Stimulated activated naive CD8-positive, alpha-beta T cell treated with anti-CD3 and anti-CD28 coated beads, Interleukin-15, Interleukin-2, amounts not matched to agents 100 ng/mL and 50 ng/mL, for 24 hours (primary cell): ENCODE results near the gene KRTAP3-1.
"Not testable (repeated sequence)": the region's sequence is repeated elsewhere in the genome, so short reads cannot be mapped to it uniquely, and the experiment has no call there.

ENCODE experiments used
- H3K27ac Mint-ChIP-seq: one replicate; pipeline ENCODE4 v1.8.0; 2021; ENCODE audit warnings: mild to moderate bottlenecking, mixed read lengths
- H3K27me3 Mint-ChIP-seq: one replicate; pipeline ENCODE4 v1.8.0; 2021; ENCODE audit warnings: mixed read lengths
- H3K36me3 Mint-ChIP-seq: one replicate; pipeline ENCODE4 v1.8.0; 2021; ENCODE audit warnings: low read depth, mixed read lengths
- H3K4me1 Mint-ChIP-seq: one replicate; pipeline ENCODE4 v1.8.0; 2021; ENCODE audit warnings: low read depth, mixed read lengths
- H3K4me3 Mint-ChIP-seq: one replicate; pipeline ENCODE4 v1.8.0; 2021; ENCODE audit warnings: mild to moderate bottlenecking, mixed read lengths
- H3K9me3 Mint-ChIP-seq: one replicate; pipeline ENCODE4 v1.8.0; 2021; ENCODE audit warnings: mixed read lengths

The KRTAP3-1 gene

GRCh38 chr17:41008811-41009210 lies at the start of gene KRTAP3-1:
KRTAP3-1 (minus strand) TSS chr17:41009128; CDS start chr17:41009074, 54 bp downstream.
- Mint-ChIP-seq H3K27ac (no peak within 1 kb of the TSS), H3K4me1 (no peaks in the 10 kb centered on the region), H3K36me3 (no peaks in the 10 kb centered on the region)

GRCh38 chr17:41057547-41057946 lies 48.6 kb upstream of the KRTAP3-1 start:
- no peaks in the 10 kb centered on the region for H3K9me3 Mint-ChIP-seq
- no peak overlapping the region for H3K27ac Mint-ChIP-seq
- no peak overlapping the region for H3K4me3 Mint-ChIP-seq
- peaks cover 53% of the 10 kb centered on the region for H3K27me3 Mint-ChIP-seq
- H3K36me3 Mint-ChIP-seq, result no peaks in the 10 kb centered on the region
- H3K4me1 Mint-ChIP-seq, result no peaks in the 10 kb centered on the region

More at GRCh38 chr17:41008811-41009210, at the start of gene KRTAP3-1:
- H3K27me3 Mint-ChIP-seq, result peaks cover 4% of the 10 kb centered on the region
- H3K4me3 Mint-ChIP-seq, result no peak within 1 kb of the TSS
- H3K9me3 Mint-ChIP-seq, result no peaks in the 10 kb centered on the region

GRCh38 chr17:41055130-41055529 lies 46.2 kb upstream of the KRTAP3-1 start, which contains the start of gene KRTAP2-2:
KRTAP2-2 (minus strand) TSS chr17:41055230; CDS start chr17:41055211, 19 bp downstream.
- H3K4me3 Mint-ChIP-seq, H3K27ac Mint-ChIP-seq, H3K9me3 Mint-ChIP-seq, H3K36me3 Mint-ChIP-seq, H3K4me1 Mint-ChIP-seq: not testable (repeated sequence)
- H3K27me3 Mint-ChIP-seq, result peaks cover 42% of the 10 kb centered on the region

- H3K9me3 Mint-ChIP-seq, H3K4me3 Mint-ChIP-seq, H3K27ac Mint-ChIP-seq, H3K4me1 Mint-ChIP-seq, H3K36me3 Mint-ChIP-seq: not testable (repeated sequence)
- peaks cover 40% of the 10 kb centered on the region for H3K27me3 Mint-ChIP-seq
Measured at GRCh38 chr17:41054556-41054955, 45.6 kb upstream of the KRTAP3-1 start.

GRCh38 chr17:41054025-41054424 lies 45.1 kb upstream of the KRTAP3-1 start:
- H3K27ac Mint-ChIP-seq, result no peak overlapping the region

GRCh38 chr17:41052566-41052965 lies 43.6 kb upstream of the KRTAP3-1 start:
- no peak overlapping the region for H3K4me3 Mint-ChIP-seq

More at GRCh38 chr17:41054025-41054424, 45.1 kb upstream of the KRTAP3-1 start:
- no peaks in the 10 kb centered on the region for H3K4me1 Mint-ChIP-seq
- H3K9me3 Mint-ChIP-seq, result no peaks in the 10 kb centered on the region
- peaks cover 35% of the 10 kb centered on the region for H3K27me3 Mint-ChIP-seq
- no peaks in the 10 kb centered on the region for H3K36me3 Mint-ChIP-seq
- H3K4me3 Mint-ChIP-seq, result no peak overlapping the region

GRCh38 chr17:41049110-41049509 lies 40.2 kb upstream of the KRTAP3-1 start:
- H3K36me3 Mint-ChIP-seq, result no peaks in the 10 kb centered on the region
- H3K27ac Mint-ChIP-seq, result no peak overlapping the region
- no peaks in the 10 kb centered on the region for H3K4me1 Mint-ChIP-seq
- no peak overlapping the region for H3K4me3 Mint-ChIP-seq
- H3K27me3 Mint-ChIP-seq, result peaks cover 11% of the 10 kb centered on the region
- H3K9me3 Mint-ChIP-seq, result no peaks in the 10 kb centered on the region

More at GRCh38 chr17:41052566-41052965, 43.6 kb upstream of the KRTAP3-1 start:
- no peaks in the 10 kb centered on the region for H3K36me3 Mint-ChIP-seq
- no peaks in the 10 kb centered on the region for H3K9me3 Mint-ChIP-seq
- no peak overlapping the region for H3K27ac Mint-ChIP-seq
- peaks cover 24% of the 10 kb centered on the region for H3K27me3 Mint-ChIP-seq
- no peaks in the 10 kb centered on the region for H3K4me1 Mint-ChIP-seq

- H3K36me3 Mint-ChIP-seq, result no peaks in the 10 kb centered on the region
- H3K4me1 Mint-ChIP-seq, result no peaks in the 10 kb centered on the region
- no peak overlapping the region for H3K27ac Mint-ChIP-seq
- H3K27me3 Mint-ChIP-seq, result peaks cover 11% of the 10 kb centered on the region
- no peak overlapping the region for H3K4me3 Mint-ChIP-seq
- H3K9me3 Mint-ChIP-seq, result peaks cover 2% of the 10 kb centered on the region
Measured at GRCh38 chr17:41048441-41048840, 39.5 kb upstream of the KRTAP3-1 start.

- not testable (repeated sequence) for H3K27ac Mint-ChIP-seq, H3K4me1 Mint-ChIP-seq, H3K9me3 Mint-ChIP-seq, H3K36me3 Mint-ChIP-seq, H3K4me3 Mint-ChIP-seq
- peaks cover 16% of the 10 kb centered on the region for H3K27me3 Mint-ChIP-seq
Measured at GRCh38 chr17:41046735-41047465, 38.0 kb upstream of the KRTAP3-1 start, which contains the start of gene KRTAP2-1. KRTAP2-1 (minus strand) TSS chr17:41047316; CDS start chr17:41047267, 49 bp downstream.

- peaks cover 9% of the 10 kb centered on the region for H3K9me3 Mint-ChIP-seq
- peaks cover 24% of the 10 kb centered on the region for H3K27me3 Mint-ChIP-seq
- H3K27ac Mint-ChIP-seq, result no peak overlapping the region
- H3K4me1 Mint-ChIP-seq, result no peaks in the 10 kb centered on the region
- H3K36me3 Mint-ChIP-seq, result no peaks in the 10 kb centered on the region
- H3K4me3 Mint-ChIP-seq, result no peak overlapping the region
Measured at GRCh38 chr17:41042953-41043352, 34.0 kb upstream of the KRTAP3-1 start.

- not testable (repeated sequence) for H3K36me3 Mint-ChIP-seq, H3K4me1 Mint-ChIP-seq, H3K27ac Mint-ChIP-seq, H3K4me3 Mint-ChIP-seq, H3K9me3 Mint-ChIP-seq
- H3K27me3 Mint-ChIP-seq, result peaks cover 20% of the 10 kb centered on the region
Measured at GRCh38 chr17:41040783-41041571, 32.0 kb upstream of the KRTAP3-1 start, which contains the start of gene KRTAP1-1. KRTAP1-1 (minus strand) TSS chr17:41041450; CDS start chr17:41041397, 53 bp downstream.

GRCh38 chr17:41037853-41038350 lies 29.0 kb upstream of the KRTAP3-1 start:
- Mint-ChIP-seq H3K4me3 (no peak overlapping the region), H3K36me3 (no peaks in the 10 kb centered on the region), H3K27ac (no peak overlapping the region), H3K9me3 (peaks cover 4% of the 10 kb centered on the region), H3K27me3 (peaks cover 18% of the 10 kb centered on the region), H3K4me1 (no peaks in the 10 kb centered on the region)

GRCh38 chr17:41034346-41034935 lies 25.5 kb upstream of the KRTAP3-1 start, which contains the start of gene KRTAP1-3:
KRTAP1-3 (minus strand) TSS chr17:41034874; CDS start chr17:41034821, 53 bp downstream.
- H3K27ac Mint-ChIP-seq, H3K9me3 Mint-ChIP-seq, H3K36me3 Mint-ChIP-seq, H3K4me3 Mint-ChIP-seq, H3K4me1 Mint-ChIP-seq: not testable (repeated sequence)
- H3K27me3 Mint-ChIP-seq, result peaks cover 17% of the 10 kb centered on the region

GRCh38 chr17:41029633-41030245 lies 20.8 kb upstream of the KRTAP3-1 start, which contains the start of gene KRTAP1-4:
KRTAP1-4 (minus strand) TSS chr17:41030195; CDS start chr17:41030078, 117 bp downstream.
- H3K4me3 Mint-ChIP-seq, result no peak within 1 kb of the TSS
- H3K27ac Mint-ChIP-seq, result no peak within 1 kb of the TSS
- peaks cover 19% of the 10 kb centered on the region for H3K27me3 Mint-ChIP-seq
- H3K4me1 Mint-ChIP-seq, result no peaks in the 10 kb centered on the region
- no peaks in the 10 kb centered on the region for H3K36me3 Mint-ChIP-seq
- H3K9me3 Mint-ChIP-seq, result no peaks in the 10 kb centered on the region
